Activated CD4-positive, alpha-beta memory T cell treated with anti-CD3 and anti-CD28 coated beads for 36 hours (primary cell): ENCODE data around the gene YES1. TPM values are rescaled to one million over a fixed set of nuclear protein-coding genes. Genes with fewer than 3 reads are reported as not detected.
A peak's percentile ranks its signal among the peaks of the same experiment; 100 is the strongest.
"Not testable (repeated sequence)": the region's sequence is repeated elsewhere in the genome, so short reads cannot be mapped to it uniquely, and the experiment has no call there.

Source experiments
- CTCF ChIA-PET: fragments of 350-600 bp; sonication (Branson Sonifier 250); formaldehyde crosslinking; loops from one replicate; lab custom pipeline; 2021; ENCODE audit warnings: antibody characterized with exemption, inconsistent platforms; lab: Charles Lee
- POLR2A ChIA-PET: fragments of 350-600 bp; sonication (Branson Sonifier 250); formaldehyde crosslinking; loops from one replicate; lab custom pipeline; 2021; ENCODE audit warnings: antibody characterized with exemption; lab: Charles Lee
- DNase-seq: peaks from one replicate; pipeline ENCODE4 v3.0.0-alpha.2; 2020
- H3K27ac Mint-ChIP-seq: one replicate; pipeline ENCODE4 v1.8.0; 2021; ENCODE audit warnings: mixed read lengths
- H3K27me3 Mint-ChIP-seq: one replicate; pipeline ENCODE4 v1.8.0; 2021; ENCODE audit warnings: mixed read lengths
- H3K36me3 Mint-ChIP-seq: one replicate; pipeline ENCODE4 v1.8.0; 2021; ENCODE audit warnings: mixed read lengths
- H3K4me1 Mint-ChIP-seq: one replicate; pipeline ENCODE4 v1.8.0; 2021; ENCODE audit warnings: low read depth, mixed read lengths
- H3K4me3 Mint-ChIP-seq: one replicate; pipeline ENCODE4 v1.8.0; 2021; ENCODE audit warnings: mild to moderate bottlenecking, mixed read lengths
- H3K9me3 Mint-ChIP-seq: one replicate; pipeline ENCODE4 v1.8.0; 2021; ENCODE audit warnings: mixed read lengths
- intact Hi-C: fragments of 100-400 bp; cut with micrococcal nuclease; formaldehyde crosslinking; loops from one replicate; pipeline ENCODE4 v1.15.1; 2023
- total RNA-seq, 2 experiments: library from RNA; stranded (reverse); gene quantifications; one replicate each; pipeline ENCODE4 v1.2.3, GENCODE V29; 2021

The YES1 gene
- total RNA-seq, 2 experiments from 2014 or later = 14.2 to 17.0 TPM

DNA sequence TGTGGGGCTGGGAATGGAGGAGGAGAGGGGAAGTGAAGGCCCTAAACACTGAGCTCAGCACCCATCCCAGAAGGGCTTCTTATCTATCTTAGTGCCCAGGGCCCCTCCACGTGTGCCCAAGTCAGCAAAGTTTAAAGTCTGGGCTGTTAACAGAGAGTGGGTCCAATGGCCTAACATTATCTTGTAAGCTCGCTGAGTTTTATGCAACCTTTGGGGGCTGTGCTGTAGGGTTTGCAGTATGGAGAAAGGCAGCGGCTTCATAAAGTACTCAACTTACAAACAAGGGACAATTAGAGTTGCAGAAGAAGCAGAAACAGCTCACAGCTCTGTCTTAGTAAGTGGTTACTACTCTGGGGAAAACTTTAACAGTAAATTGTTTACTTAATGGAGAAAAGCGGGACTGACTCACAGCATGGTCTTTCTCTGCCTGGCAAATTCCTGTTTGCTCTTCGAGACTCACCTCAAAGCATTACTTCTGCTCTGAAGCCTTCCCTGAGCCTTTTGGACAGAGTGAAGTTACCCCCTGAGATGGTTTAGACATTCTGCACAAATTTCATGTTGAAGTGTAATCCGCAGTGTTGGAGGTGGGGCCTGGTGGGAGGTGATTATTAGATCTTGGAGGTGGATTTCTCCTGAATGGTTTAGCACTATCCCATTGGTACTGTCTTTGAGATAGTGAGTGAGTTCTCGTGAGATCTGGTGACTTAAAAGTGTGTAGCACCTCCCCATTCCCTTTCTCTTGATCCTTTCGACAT is 108.7 kb downstream of the YES1 start:
- no peak for DNase-seq
- ChIA-PET POLR2A (interaction anchor here (0.8 to 1.7 kb wide), 2 partner anchors 9 to 109 kb away, joined by 3 to 5 read pairs; partner anchors contain the start of gene ENOSF1), CTCF (interaction anchor here (0.8 to 2.2 kb wide), 3 partner anchors 9 to 136 kb away, joined by 3 to 7 read pairs (median 6); partner anchors contain the start of gene ENOSF1)
- Mint-ChIP-seq H3K9me3 (no peaks in the 10 kb centered on the region), H3K36me3 (peaks cover 35% of the 10 kb centered on the region), H3K27ac (peak overlapping the region; percentile 44), H3K27me3 (no peaks in the 10 kb centered on the region), H3K4me3 (no peak overlapping the region), H3K4me1 (peaks cover 18% of the 10 kb centered on the region)
- intact Hi-C loops = loop anchor here (1.0 kb wide), 1 partner anchor 8 kb away; no protein-coding TSS in a partner anchor

DNA sequence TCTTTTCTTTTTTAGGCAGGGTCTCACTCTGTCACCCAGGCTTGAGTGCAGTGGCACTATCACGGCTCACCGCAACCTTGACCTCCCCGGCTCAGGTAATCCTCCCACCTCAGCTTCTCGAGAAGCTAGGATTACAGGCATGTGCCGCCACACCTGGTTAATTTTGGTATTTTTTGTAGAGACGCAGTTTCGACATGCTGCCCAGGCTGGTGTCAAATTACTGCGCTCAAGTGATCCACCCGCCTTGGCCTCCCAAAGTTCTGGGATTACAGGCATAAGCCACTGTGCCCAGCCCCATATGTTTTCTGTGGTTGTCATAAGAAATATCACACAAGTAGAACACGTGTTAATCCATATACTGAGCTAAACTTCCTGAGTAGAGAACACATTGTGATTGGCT is 114.2 kb downstream of the YES1 start:
- H3K36me3 Mint-ChIP-seq = peaks cover 20% of the 10 kb centered on the region
- intact Hi-C loops = no loop called here
- ChIA-PET POLR2A (no interaction called here), CTCF (no interaction called here)
- no peaks in the 10 kb centered on the region for H3K27me3 Mint-ChIP-seq
- no peak overlapping the region for H3K27ac Mint-ChIP-seq
- peaks cover 2% of the 10 kb centered on the region for H3K4me1 Mint-ChIP-seq
- H3K9me3 Mint-ChIP-seq = no peaks in the 10 kb centered on the region
- DNase-seq = no peak
- H3K4me3 Mint-ChIP-seq = no peak overlapping the region

DNA sequence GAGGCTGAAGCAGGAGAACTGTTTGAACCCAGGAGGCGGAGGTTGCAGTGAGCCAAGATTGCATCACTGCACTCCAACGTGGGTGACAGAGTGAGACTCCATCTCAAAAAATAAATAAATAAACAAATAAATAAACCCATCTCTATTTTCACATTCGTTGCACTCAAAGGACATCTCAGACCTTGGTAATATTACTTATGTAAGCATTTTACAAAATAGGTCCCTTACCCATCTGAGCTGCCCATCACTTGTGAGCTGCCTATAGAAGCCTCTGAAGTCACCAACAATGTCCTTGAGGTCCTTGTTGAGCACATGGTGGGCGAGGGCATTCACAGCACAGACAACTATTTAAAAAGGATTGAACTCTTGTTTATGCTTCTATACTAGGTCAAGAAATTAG is 115.0 kb downstream of the YES1 start:
- no peak overlapping the region for H3K4me3 Mint-ChIP-seq
- H3K27me3 Mint-ChIP-seq = no peaks in the 10 kb centered on the region
- peaks cover 23% of the 10 kb centered on the region for H3K36me3 Mint-ChIP-seq
- H3K4me1 Mint-ChIP-seq = no peaks in the 10 kb centered on the region
- no peak overlapping the region for H3K27ac Mint-ChIP-seq
- H3K9me3 Mint-ChIP-seq = no peaks in the 10 kb centered on the region
- intact Hi-C loops = no loop called here
- ChIA-PET POLR2A (interaction anchor here (0.6 kb wide), 1 partner anchor 201 kb away, joined by 5 read pairs; no protein-coding TSS in a partner anchor), CTCF (interaction anchor here (0.8 to 0.9 kb wide), 2 partner anchors 10 to 16 kb away, joined by 3 read pairs; partner anchors contain the start of gene ENOSF1)
- DNase-seq = no peak

DNA sequence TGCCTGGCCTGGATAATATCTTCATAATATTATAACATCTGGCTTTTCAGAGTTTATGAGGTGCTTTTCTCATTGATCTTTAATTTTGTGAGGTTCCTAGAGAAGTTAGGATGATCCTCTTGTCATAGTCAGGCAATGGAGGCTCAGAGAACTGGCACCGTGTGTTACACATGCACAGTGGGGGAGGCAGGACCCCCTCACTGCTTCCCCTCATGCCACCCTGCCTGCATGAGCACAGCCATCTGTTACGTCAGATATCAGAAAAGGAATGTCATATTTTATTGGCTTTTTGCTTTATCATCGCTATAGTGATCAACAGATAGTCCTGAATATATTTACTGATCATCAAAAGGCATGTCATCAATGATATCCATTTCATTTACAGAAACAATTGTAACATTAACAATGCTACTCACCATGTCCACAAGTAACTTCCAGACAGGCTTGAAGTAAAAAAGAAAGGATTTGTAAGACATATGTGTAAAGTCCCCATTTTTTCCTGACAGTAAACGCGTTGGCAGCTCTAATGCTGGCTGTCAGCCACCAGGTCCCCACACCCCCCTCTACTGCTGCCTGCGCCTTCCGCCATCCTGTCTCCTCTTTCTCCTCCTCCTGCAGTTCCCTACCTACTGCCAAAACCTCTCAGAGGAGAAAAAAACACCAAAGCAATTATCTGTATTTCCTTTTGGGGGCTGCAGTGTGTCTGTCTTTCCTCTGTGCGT is 118.4 kb downstream of the YES1 start:
- CTCF ChIA-PET = interaction anchor here (1.1 kb wide), 1 partner anchor 70 kb away, joined by 3 read pairs; no protein-coding TSS in a partner anchor
- no peak overlapping the region for H3K27ac Mint-ChIP-seq
- intact Hi-C loops = no loop called here

DNA sequence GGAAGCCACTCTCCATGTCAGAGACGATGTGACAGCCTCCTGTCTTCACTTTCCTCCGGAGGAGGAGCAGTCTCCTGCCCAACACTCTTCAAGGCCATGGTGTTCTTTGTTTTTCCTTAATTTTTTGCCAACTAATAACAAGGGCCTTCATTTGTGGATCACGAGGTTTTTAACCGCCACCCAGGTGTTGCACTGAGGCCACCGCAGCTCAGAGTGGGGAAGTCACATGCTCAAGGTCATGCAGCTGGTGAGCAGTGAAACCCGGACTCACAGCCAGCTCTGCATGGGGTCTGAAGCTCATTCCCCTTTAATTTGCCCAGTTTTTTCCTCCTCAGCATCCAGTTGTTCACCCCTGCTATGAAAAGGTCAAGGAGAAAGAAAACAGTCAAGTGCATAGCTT is 119.2 kb downstream of the YES1 start:
- DNase-seq = no peak
- Mint-ChIP-seq H3K36me3 (peaks cover 28% of the 10 kb centered on the region), H3K4me3 (no peak overlapping the region), H3K27ac (no peak overlapping the region), H3K9me3 (no peaks in the 10 kb centered on the region), H3K4me1 (no peaks in the 10 kb centered on the region), H3K27me3 (no peaks in the 10 kb centered on the region)
- intact Hi-C loops = no loop called here
- POLR2A ChIA-PET = no interaction called here
- CTCF ChIA-PET = interaction anchor here (1.1 kb wide), 1 partner anchor 69 kb away, joined by 3 read pairs; no protein-coding TSS in a partner anchor

More for the DNA sequence above, 118.4 kb downstream of the YES1 start:
- peaks cover 25% of the 10 kb centered on the region for H3K36me3 Mint-ChIP-seq
- POLR2A ChIA-PET = no interaction called here
- no peaks in the 10 kb centered on the region for H3K4me1 Mint-ChIP-seq
- no peak overlapping the region for H3K4me3 Mint-ChIP-seq
- H3K9me3 Mint-ChIP-seq = no peaks in the 10 kb centered on the region
- H3K27me3 Mint-ChIP-seq = no peaks in the 10 kb centered on the region
- no peak for DNase-seq

DNA sequence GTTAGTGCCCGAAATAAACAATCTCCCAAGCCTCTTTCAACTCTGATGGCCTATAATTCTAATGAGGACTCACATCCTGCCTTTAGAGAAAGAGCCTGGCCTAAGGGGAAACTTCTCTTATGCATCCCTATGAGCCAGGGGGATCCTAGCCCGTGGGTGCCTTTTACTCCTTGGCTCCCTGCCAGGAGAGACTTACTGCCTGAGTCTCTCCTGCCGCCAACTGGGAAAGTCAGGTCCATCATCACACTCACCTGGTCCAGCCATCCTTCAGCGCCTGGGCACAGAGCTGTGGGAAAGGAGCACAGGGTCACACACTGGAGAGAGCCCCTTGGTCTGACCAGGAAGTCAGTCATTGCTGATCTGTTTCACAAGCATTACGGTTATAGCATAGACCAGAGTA is 123.7 kb downstream of the YES1 start:
- ChIA-PET POLR2A (no interaction called here), CTCF (no interaction called here)
- H3K4me3 Mint-ChIP-seq = no peak overlapping the region
- DNase-seq = no peak
- intact Hi-C loops = no loop called here
- H3K36me3 Mint-ChIP-seq = peaks cover 42% of the 10 kb centered on the region
- H3K27me3 Mint-ChIP-seq = no peaks in the 10 kb centered on the region
- no peak overlapping the region for H3K27ac Mint-ChIP-seq
- H3K9me3 Mint-ChIP-seq = no peaks in the 10 kb centered on the region
- no peaks in the 10 kb centered on the region for H3K4me1 Mint-ChIP-seq

DNA sequence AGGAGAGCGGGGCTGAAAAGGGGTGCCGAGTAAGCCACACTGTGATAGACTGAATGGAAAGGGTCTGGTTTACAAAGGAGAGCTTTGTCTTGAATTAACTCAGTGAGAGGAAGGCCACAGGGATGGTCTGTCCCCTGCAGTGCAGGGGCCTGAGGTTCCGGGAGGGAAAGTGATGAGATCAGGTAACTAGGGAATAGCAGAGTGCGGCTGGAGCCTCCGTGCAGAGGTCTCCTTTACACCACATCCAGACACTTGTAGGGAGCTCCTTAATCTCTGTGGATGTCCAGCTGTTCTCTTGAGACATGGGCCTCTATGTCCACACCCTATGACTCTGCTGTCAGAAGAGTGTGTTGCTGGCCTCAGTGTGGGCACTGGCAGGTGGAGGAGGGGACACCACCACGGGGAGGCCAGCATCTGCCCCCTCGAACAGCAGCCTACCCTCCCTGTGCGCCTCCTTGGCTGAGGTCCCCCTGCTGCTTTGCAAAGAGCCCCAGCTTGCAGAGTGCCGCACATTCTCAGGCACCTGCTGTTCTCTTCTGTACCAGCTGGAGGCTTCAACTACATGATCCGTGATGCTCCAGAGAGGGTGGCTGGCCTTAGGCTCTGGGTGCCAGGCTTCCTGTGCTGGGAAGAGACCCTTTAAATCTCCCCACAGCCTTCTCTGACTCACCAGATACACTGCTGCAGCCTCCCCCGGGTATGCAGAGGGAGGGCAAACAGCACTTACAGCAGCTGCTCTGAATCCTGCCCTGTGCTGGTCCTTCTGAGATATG is 125.5 kb downstream of the YES1 start:
- H3K27ac Mint-ChIP-seq = no peak overlapping the region
- no peaks in the 10 kb centered on the region for H3K9me3 Mint-ChIP-seq
- peaks cover 13% of the 10 kb centered on the region for H3K4me1 Mint-ChIP-seq
- CTCF ChIA-PET = no interaction called here
- no peaks in the 10 kb centered on the region for H3K27me3 Mint-ChIP-seq
- H3K4me3 Mint-ChIP-seq = no peak overlapping the region
- DNase-seq = no peak
- peaks cover 45% of the 10 kb centered on the region for H3K36me3 Mint-ChIP-seq
- POLR2A ChIA-PET = no interaction called here
- intact Hi-C loops = no loop called here

DNA sequence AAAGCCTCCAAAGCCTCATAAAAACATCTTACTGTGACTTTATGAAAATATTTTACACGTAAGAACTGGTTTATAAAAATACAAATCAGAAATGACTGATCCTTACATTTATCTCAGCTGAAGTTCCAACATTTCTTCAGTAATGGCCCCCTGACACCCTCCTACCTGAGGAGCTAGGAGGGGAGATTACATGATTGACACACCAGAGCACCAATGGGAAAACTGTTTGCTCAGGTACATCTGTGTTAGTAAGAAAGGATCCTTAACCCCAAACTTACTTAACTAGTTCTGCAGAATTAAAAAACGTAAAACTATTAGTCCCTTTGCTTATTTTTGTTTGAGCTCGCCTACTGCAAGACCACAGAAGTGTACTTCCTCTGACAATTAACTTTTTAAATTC is 126.6 kb downstream of the YES1 start:
- no peak overlapping the region for H3K4me3 Mint-ChIP-seq

DNA sequence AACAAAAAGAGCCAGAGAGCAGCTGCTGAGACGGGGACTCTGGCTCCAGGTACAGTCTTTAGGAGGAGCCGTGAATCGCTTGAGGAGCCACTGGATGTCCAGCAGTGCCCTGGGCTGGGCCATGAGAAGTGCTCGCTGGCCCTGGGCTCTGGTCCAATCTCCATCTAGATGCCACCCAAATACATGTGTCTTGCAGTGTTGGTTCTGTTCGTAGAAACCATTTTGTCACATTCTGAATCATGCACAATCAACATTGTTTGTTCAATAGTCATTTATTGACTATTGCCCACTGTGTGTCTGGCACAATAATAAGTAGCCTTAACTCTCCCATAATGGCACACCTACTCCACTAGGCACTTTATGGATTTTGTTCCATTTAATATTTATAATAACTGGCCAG is 128.5 kb downstream of the YES1 start:
- Mint-ChIP-seq H3K36me3 (peaks cover 55% of the 10 kb centered on the region), H3K27me3 (no peaks in the 10 kb centered on the region), H3K4me3 (no peak overlapping the region), H3K9me3 (no peaks in the 10 kb centered on the region), H3K27ac (no peak overlapping the region), H3K4me1 (peaks cover 15% of the 10 kb centered on the region)
- intact Hi-C loops = no loop called here
- ChIA-PET POLR2A (interaction anchor here (1.2 to 1.3 kb wide), 2 partner anchors 8 to 27 kb away, joined by 3 read pairs; no protein-coding TSS in a partner anchor), CTCF (interaction anchor here (0.6 to 1.2 kb wide), 3 partner anchors 29 to 1453 kb away, joined by 3 to 8 read pairs (median 5); partner anchors contain the start of gene ENOSF1)
- DNase-seq = no peak

More for the DNA sequence above, 126.6 kb downstream of the YES1 start:
- H3K36me3 Mint-ChIP-seq = peaks cover 47% of the 10 kb centered on the region
- H3K27me3 Mint-ChIP-seq = no peaks in the 10 kb centered on the region
- peaks cover 15% of the 10 kb centered on the region for H3K4me1 Mint-ChIP-seq
- no peak for DNase-seq
- CTCF ChIA-PET = interaction anchor here (0.7 to 1.0 kb wide), 2 partner anchors 15 to 145 kb away, joined by 3 read pairs; no protein-coding TSS in a partner anchor
- POLR2A ChIA-PET = interaction anchor here (1.2 to 1.4 kb wide), 2 partner anchors 18 to 27 kb away, joined by 3 to 6 read pairs; partner anchors contain the start of gene ENOSF1
- intact Hi-C loops = no loop called here
- H3K27ac Mint-ChIP-seq = no peak overlapping the region
- no peaks in the 10 kb centered on the region for H3K9me3 Mint-ChIP-seq

DNA sequence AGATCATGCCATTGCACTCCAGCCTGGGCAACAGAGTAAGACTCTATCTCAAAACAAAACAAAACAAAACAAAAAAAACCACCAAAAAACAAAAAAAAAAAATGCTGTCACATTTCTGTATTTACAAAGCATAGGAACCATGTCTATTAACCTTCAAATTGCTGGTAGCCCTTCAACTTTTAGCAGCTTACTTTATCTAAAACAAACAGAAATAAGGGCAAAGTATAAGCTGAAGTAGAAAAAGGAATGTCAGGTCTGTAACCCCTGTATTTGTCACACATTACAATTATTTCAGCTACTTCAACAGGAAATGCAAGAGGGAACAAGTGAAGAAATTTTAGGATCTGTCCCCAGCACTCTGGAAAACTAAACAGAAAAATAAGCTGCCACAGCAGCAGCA is 129.2 kb downstream of the YES1 start:
- no peak for DNase-seq
- H3K27me3 Mint-ChIP-seq = no peaks in the 10 kb centered on the region
- H3K9me3 Mint-ChIP-seq = no peaks in the 10 kb centered on the region
- H3K4me3 Mint-ChIP-seq = no peak overlapping the region
- H3K4me1 Mint-ChIP-seq = peaks cover 15% of the 10 kb centered on the region
- intact Hi-C loops = loop anchor here (1.0 kb wide), 3 partner anchors 25 to 129 kb away; partner anchors contain the start of gene YES1
- no peak overlapping the region for H3K27ac Mint-ChIP-seq
- ChIA-PET CTCF (interaction anchor here (0.7 to 1.2 kb wide), 3 partner anchors 30 to 148 kb away, joined by 5 to 8 read pairs (median 5); partner anchors contain the start of gene ENOSF1), POLR2A (interaction anchor here (1.2 to 2.0 kb wide), 3 partner anchors 8 to 28 kb away, joined by 3 to 9 read pairs (median 3); partner anchors contain the start of gene TYMS)
- H3K36me3 Mint-ChIP-seq = peaks cover 55% of the 10 kb centered on the region

DNA sequence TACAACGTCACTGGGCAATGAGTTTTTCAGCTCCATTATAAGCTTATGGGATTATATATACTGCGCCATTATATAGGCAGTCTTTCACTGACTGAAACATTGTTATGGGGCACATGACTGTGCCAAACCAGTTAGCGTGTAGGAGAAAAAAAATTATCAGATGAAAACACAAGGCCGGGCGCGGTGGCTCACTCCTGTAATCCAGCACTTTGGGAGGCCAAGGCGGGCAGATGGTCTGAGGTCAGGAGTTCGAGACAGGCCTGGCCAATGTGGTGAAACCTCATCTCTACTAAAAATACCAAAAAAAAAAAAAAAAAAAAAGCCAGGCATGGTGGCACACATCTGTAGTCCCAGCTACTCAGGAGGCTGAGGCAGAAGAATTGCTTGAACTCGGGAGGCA is 129.6 kb downstream of the YES1 start:
- POLR2A ChIA-PET = interaction anchor here (1.2 to 2.0 kb wide), 3 partner anchors 9 to 28 kb away, joined by 3 to 9 read pairs (median 3); partner anchors contain the start of gene TYMS
- not testable (repeated sequence) for DNase-seq, H3K9me3 Mint-ChIP-seq, H3K27me3 Mint-ChIP-seq, H3K4me3 Mint-ChIP-seq
- intact Hi-C loops = loop anchor here (1.0 kb wide), 3 partner anchors 24 to 130 kb away; partner anchors contain the start of gene YES1
- H3K27ac Mint-ChIP-seq = peak overlapping the region; percentile 72
- CTCF ChIA-PET = interaction anchor here (1.0 to 1.1 kb wide), 2 partner anchors 30 to 58 kb away, joined by 3 to 8 read pairs; partner anchors contain the start of gene ENOSF1
- H3K36me3 Mint-ChIP-seq = peaks cover 54% of the 10 kb centered on the region
- peaks cover 15% of the 10 kb centered on the region for H3K4me1 Mint-ChIP-seq
